Inflammatory macrophage treated with lipopolysaccharide for 1 hour (primary cell): Measurements from ENCODE around the gene TMEM115.

Source experiments
- DNase-seq, 2 donors: peaks; one replicate each; pipeline ENCODE4 v3.0.0-alpha.2; 2020 to 2022

The TMEM115 gene

GRCh38 chr3:50330330-50330729, 29.0 kb downstream of the TMEM115 start:
- DNase-seq: no peak

DNA sequence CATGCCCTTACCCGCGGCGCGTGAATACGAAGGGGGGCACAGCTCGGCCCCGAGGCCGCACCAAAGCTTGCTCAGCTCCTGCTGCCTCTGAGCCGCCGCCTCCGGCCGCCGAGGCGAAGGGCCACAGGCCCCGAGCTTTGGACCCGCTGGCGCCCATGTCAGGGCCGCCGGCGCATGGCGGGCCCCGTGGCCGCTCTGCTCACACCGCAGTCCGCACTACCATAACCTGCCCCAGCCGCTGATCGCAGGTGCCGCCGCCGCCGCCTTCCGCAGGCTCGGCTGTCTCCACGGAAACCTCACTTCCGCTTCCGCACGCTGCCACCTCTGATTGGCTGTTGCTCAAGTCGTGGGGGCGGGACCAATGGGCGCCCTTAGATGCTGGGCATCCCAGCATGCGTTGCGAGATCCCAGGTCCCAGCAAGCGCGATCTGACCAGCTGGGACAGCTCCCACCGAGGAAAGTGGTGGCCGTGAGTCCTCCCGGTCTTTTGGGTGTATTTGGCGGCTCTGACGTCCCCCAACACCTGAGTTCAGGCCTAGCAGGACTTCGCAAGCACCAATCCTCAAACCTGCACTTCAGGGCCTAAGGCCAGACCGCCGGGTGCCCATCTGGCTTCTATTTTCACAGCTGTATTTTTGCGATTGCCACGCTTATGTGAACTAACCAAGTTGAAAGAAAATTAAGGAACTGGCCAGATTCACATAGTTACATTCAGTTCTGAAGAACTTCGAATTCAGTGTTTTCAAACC, 31.2 kb downstream of the TMEM115 start, which contains the start of gene TUSC2:
Gene TUSC2, minus strand, starts transcription at position 281 of the 749 bp plus-strand sequence. Its CDS starts 124 bp downstream, at position 157.
- DNase-seq: peak; percentile 95 to 97

GRCh38 chr3:50327129-50327528, 32.2 kb downstream of the TMEM115 start:
- no peak for DNase-seq

GRCh38 chr3:50326182-50326541, 33.2 kb downstream of the TMEM115 start:
- no peak for DNase-seq

- DNase-seq: no peak
These were observed 33.7 kb downstream of the TMEM115 start for GRCh38 chr3:50325497-50326181.

DNA sequence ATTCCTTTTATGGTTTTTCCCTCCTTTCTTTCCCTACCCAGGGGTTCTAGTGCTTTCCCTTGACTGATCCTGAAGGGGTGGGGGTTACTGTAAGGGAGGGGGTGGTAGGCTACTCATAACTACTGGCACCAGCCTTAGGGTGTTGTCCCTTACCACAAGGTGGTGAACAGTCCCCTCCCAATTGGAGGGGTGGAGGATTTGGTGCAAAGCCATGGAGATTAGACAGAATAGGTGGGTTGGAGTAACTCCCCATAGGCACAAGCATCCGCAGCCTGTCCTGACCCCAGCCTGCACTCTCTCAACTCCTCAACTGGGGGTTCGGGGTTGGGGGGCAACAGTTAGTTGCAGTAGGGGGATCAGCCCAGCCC, 34.2 kb downstream of the TMEM115 start:
- DNase-seq: no peak

GRCh38 chr3:50324351-50325112, 34.8 kb downstream of the TMEM115 start:
- DNase-seq: peak; percentile 32 to 62

DNA sequence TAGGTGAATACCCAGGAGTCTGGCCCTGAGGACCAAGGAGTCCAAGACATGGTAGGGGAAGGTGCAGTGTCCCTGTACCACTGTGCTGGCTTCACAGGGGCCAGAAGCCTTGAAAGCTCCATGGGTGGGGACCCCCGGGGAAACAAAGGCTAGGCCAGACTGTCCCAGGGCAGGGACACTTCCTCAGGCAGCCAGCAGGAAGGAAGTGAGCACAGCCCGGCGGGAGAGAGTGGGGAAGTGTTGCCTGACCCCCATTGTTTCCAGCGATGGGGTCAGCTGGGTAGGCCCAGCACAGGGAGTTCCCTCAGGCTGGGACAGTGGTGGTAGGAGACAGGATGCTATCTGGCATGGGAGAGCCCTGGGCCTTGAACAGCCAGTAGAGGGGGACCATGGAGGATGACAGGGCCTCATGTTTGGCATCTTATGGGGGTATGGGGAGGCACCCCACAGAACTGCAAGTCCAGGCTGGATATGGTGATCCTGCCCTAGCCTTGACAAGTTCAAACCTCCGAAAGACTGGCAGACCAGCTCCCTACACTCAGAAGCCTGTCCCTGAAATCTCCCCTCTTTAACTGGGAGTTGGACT, 35.6 kb downstream of the TMEM115 start:
- DNase-seq: peak in 1 of 2 donors; percentile 18

DNA sequence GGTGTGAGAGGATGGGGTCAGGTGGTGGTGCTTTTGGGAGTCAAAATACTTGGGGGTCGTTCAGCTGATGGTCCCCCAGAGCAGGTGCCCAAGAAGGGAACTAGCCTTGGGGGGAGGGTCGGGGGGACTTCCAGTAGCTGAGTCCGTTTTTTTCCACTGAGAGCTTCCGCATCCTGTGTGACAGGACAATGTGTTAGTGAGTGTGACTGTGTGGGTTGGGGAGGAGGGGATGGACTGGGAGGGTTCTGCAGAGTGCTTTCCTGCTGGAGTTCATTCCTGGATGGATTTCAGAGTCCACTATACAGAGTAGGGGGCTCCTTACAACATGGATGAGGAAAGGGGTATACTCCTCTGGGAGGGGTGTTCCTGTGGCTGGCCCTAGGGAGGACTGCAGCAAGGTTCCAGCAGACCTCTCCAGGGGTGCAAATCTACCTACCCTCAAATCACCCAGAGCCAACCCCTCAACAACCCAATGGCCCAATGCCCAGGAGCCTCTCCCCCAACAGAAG, 36.2 kb downstream of the TMEM115 start:
- peak; percentile 37 to 59 for DNase-seq

- DNase-seq: no peak
These were observed 36.8 kb downstream of the TMEM115 start, which contains the start of gene HYAL2 for GRCh38 chr3:50322386-50323091. Gene HYAL2, minus strand, starts transcription at chr3:50322745. Its CDS starts 2,256 bp downstream, at chr3:50320489.

DNA sequence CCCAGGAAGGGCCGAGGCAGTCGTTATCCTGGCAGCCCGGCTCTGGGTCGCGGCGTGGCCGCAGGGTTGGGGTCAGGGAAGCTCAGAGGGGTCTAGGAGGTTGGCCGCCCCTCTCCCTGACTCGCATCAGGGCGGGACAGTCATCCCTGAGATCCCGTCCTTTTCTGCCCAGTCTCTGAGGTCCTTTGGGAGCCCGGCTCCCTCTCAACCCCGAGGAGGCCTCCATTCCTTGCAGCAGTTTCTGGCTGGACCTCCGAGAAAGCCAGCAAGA, 37.3 kb downstream of the TMEM115 start:
- DNase-seq: no peak

- DNase-seq: peak; percentile 79 to 84
These were observed 37.8 kb downstream of the TMEM115 start for GRCh38 chr3:50321336-50322114.

DNA sequence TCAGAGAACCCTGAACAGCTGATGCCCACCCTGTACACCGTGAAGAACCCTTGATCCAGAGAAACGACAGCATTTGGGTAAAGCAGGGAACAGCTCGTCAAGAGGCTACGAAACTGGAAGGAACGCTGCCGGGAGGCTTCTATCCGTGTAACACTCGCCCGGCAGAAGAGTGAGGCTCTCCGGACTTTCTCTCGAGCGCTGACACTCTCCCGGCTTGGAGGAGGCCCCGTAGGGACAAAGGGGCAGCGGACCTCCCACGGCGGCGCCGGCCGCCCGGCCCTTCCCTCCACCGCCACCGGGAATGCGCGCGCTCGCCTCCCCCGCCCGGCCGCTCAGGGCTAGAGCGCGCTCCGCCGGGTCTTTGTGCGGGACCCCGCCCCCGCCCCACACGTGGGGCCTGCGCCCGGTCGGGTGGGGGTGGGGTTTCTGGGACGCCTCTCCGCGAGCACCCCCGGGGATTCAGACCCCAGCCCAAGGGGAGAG, 38.4 kb downstream of the TMEM115 start:
- DNase-seq: peak; percentile 37 to 53

- no peak for DNase-seq
These were observed 39.3 kb downstream of the TMEM115 start for GRCh38 chr3:50319894-50320625.

DNA sequence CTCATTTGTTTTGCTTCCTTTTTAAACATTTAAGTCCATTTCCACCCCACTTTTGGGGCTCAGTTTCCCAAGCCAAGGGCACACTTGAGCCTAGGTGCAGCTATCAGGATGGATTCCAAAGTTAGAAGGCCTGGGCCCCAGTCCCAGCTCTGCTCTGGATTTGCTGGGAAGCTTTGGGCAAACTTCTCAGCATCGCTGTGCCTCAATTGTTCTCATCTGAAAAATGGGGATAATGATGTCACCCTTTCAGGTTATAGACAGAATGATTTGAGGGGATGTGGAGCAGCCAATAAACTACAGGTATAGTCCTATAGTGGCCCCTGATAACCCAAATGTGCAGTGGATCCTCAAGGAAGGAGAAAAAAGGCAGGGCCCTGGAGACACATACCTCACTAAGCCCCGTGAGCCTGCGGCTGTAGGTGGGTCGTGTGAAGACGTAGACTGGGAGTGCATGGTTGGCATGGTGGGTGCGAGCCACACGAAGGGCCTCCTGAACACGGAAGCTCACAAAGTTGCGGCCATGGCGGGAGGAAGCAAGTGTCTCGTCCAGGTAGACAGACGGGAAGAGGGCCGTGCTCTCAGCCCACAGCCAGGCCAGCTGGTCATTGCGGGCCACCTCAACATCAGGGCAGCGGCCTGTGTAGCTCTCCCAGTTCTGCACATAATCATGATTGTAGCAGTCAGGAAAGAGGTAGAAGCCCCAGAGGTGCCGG, 40.0 kb downstream of the TMEM115 start:
- DNase-seq: no peak

DNA sequence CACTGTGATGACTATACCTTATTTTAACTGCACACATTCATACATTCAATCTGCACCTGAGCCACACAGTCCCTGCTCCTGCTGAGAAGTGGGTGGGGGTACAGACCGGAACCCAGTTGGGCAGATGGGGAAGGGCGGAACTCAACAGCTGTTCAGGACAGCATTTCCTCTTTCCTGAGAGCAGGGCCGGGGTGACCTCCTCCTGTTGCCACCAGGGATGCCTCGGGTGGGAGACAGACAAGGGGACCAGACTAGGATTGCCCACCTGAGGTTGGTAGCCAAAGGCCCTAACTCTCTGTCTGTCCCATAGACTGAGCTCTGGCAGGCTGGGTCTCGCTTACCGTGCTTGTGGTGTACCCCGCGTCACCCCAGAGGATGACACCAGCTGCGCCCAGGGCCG, 40.7 kb downstream of the TMEM115 start:
- DNase-seq: peak in 1 of 2 donors; percentile 41

DNA sequence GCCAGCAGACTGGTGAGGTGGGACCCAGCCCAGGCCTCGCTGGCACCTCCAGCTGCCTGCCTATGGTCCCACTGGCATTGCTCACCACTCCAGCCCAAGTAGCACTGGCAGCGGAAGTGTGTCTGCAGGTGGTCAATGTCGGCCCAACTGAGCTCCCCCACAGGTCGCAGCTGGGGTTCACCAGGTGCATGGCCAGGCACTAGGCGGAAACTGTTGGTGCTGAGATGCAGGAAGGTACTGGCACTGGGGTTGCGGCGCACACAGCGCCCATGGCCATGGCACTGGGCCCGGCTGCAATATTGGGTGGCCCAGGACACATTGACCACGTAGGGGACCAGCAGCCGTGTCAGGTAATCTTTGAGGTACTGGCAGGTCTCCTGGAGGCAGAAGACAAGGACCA, 41.2 kb downstream of the TMEM115 start:
- DNase-seq: no peak

DNA sequence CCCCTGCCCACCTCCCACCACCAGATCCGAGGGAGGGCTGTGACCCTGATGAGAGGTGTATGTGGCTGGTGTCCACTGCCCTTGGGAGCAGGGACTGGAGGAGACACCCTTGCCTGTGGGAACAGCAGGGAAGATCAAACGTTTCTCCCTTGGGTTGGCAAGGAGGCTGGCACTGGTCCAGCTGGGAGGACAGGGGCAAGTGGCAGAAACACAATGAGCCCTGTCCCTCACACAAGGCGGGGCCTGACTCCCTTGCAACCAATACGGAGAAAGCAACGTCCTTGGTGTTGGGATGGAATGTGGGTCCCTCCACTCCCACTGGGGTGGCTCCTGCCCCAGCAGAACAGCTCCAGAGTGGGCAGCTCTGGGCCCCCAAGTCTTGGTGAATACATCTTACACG, 42.0 kb downstream of the TMEM115 start:
- no peak for DNase-seq

GRCh38 chr3:50316657-50317242, 42.6 kb downstream of the TMEM115 start:
- DNase-seq: no peak

- no peak for DNase-seq
These were observed 44.5 kb downstream of the TMEM115 start for GRCh38 chr3:50314816-50315215.
